Left lung (tissue), 10 donors: ENCODE data around the gene TPCN1. TPM values are rescaled to one million over a fixed set of nuclear protein-coding genes. Genes with fewer than 3 reads are reported as not detected.

Experiments
- ATAC-seq: fragments of 200-7000 bp; cut with Tn5 transposase; one replicate; pipeline ENCODE4 v1.9.1; 2020; ENCODE audit warnings: moderate library complexity
- DNase-seq, 4 donors: peaks; one replicate each; pipeline ENCODE4 v3.0.0-alpha.2; 2013 to 2020
- H3K27ac ChIP-seq, 2 donors: fragments of 200-600 bp; sonication (generic) in 1 of 2; one replicate each; pipeline versions ENCODE4 v1.5.0 to v1.8.0; 2020 to 2021
- H3K27me3 ChIP-seq, 2 donors: fragments of 200-600 bp; sonication (generic) in 1 of 2; one replicate each; pipeline versions ENCODE4 v1.5.0 to v1.8.0; 2020 to 2021
- H3K36me3 ChIP-seq, 2 donors: fragments of 200-600 bp; sonication (generic) in 1 of 2; one replicate each; pipeline versions ENCODE4 v1.5.0 to v1.8.0; 2020 to 2021
- H3K4me1 ChIP-seq, 2 donors: fragments of 200-600 bp; one replicate each; pipeline ENCODE4 v1.8.0; 2021
- H3K4me3 ChIP-seq, 2 donors: fragments of 200-600 bp; sonication (generic) in 1 of 2; one replicate each; pipeline versions ENCODE4 v1.5.0 to v1.8.0; 2020 to 2021; ENCODE audit warnings: mild to moderate bottlenecking in 1 of 2
- H3K9me3 ChIP-seq, 2 donors: fragments of 200-600 bp; sonication (generic) in 1 of 2; one replicate each; pipeline versions ENCODE4 v1.5.0 to v1.8.0; 2020 to 2021
- CTCF ChIP-seq, 2 donors: fragments of 200-600 bp; sonication (generic) in 1 of 2; IDR thresholded peaks; one replicate each; pipeline versions ENCODE4 v1.5.0 to v1.8.0; 2021; ENCODE audit warnings: antibody characterized with exemption in 2 of 2
- intact Hi-C, 2 donors: fragments of 100-400 bp; cut with DNase I; formaldehyde crosslinking; loops; one replicate each; pipeline versions ENCODE4 v1.11.2 to v1.14.2; 2022
- polyA plus RNA-seq, 6 donors: library from polyadenylated mRNA; unstranded; fragments of 120-200 nt; gene quantifications; one replicate each; pipeline ENCODE4 v1.2.1, GENCODE V29; 2013; ENCODE audit not compliant: insufficient read length in 6 of 6
- total RNA-seq, 2 donors: library from RNA; stranded (reverse); fragmentation: NEBNext Ultra II Directional; extraction: Animal tissue kit (Norgen Biotek cat#: 25700); gene quantifications; one replicate each; pipeline ENCODE4 v1.2.1, GENCODE V29; 2021
- donor health status: DM: no; HTN: yes; CAD: no.
- donor health status: DM: no; HTN: no; CAD: no.

TPCN1 gene
- total and polyA plus RNA-seq, 8 donors, result 24.7 to 54.1 (median 34.8) TPM

DNA sequence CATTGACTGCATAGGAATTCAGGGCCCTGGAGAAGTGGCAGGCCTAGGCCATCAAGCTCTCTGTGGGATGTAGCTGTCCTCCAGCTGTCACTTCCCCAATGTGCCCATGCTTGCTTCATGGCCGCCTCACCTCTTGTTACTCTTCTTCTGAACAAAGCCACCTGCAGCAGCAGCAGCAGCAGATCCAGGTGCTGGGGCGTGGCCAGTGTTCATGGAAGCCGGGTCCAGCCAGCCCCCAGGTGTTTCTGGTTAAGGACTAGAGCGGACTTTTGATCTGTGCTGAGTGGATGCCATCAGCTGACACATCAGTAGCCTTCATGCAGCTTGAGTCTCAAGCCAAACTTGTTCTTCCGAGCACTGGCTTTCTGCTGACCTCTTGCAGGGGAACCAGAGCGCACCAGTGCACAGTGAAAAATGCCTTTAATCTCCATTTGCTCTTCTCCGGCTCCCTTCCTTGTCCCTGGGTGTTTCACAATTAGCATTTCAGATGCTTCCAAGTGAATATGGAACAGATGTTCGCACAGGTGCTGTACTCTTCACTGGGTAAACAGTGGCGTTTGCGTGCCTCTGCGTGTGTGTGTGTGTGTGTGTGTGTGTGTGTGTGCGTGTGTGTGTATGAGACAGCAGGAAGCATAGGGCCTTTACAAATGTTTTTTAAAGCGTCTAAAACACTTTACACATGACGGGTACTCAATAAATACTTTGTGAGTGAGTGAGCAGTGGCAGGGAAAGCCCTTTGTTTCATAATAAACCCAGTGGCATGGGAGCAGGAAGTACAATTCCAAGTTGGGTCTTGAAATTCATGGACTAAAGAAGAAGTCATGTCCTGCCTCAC lies 20.1 kb downstream of the TPCN1 start:
- DNase-seq (no peak), ATAC-seq (peak; percentile 54)
- peaks cover 48 to 96% of the 10 kb centered on the region in 2 donors for H3K4me1 ChIP-seq
- no peak for TF ChIP-seq CTCF (IDR thresholded peaks at IDR 0.05)
- intact Hi-C loops, result no loop called here
- H3K27me3 ChIP-seq, result no peaks in the 10 kb centered on the region
- H3K27ac ChIP-seq, result peak overlapping the region; percentile 69 to 84
- H3K4me3 ChIP-seq, result no peak overlapping the region
- H3K9me3 ChIP-seq, result no peaks in the 10 kb centered on the region
- peaks cover 0 to 5% of the 10 kb centered on the region in 2 donors for H3K36me3 ChIP-seq

DNA sequence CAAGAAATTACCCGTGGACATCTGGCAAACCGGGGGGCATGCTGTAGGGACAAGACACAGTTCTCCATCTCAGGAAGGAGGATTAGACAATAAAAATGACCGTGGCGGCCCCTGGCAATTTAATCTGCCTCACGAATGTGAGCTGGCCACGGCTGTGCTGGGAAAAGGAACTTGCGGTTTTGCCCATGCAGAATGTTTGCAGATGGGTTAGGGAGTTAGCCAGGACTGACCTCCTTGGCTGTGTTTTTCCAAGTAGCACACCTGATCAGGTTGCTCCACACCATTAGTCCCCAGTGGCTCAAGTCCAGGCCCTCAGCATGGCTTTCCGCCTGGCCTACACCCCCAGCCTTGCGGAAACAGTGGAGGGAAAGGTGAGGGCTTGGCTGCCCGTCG lies 20.8 kb downstream of the TPCN1 start:
- ATAC-seq (peak; percentile 59), DNase-seq (peak in 1 of 4 donors; percentile 65)

DNA sequence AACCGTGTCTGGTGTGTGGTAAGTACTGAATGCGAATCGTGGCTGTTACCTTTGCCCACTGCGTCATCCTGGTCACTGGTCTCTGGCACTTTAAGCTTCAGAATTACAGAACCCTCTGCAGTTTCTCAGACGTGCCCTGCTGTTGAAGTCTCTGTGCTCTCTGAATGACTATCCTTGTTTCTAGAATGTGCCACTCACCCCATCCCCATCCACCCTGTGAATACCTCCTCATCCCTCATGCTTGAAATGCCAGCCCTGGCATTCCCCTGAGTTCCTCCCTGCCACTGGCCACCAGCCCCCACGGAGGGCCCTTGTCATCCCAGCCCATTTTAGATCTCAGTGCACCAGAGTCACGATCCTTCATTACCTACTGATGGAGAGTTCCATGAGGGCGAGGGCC lies 21.3 kb downstream of the TPCN1 start:
- Histone ChIP-seq H3K4me3 (no peak overlapping the region), H3K27me3 (no peaks in the 10 kb centered on the region), H3K9me3 (no peaks in the 10 kb centered on the region), H3K4me1 (peaks cover 53 to 96% of the 10 kb centered on the region in 2 donors), H3K36me3 (peaks cover 0 to 5% of the 10 kb centered on the region in 2 donors), H3K27ac (peak overlapping the region; percentile 69 to 84)
- DNase-seq, result no peak
- intact Hi-C loops, result no loop called here
- ATAC-seq, result no peak
- TF ChIP-seq CTCF (IDR thresholded peaks at IDR 0.05), result no peak

More for the DNA sequence above, 20.8 kb downstream of the TPCN1 start:
- intact Hi-C loops, result no loop called here
- Histone ChIP-seq H3K27me3 (no peaks in the 10 kb centered on the region), H3K4me1 (peaks cover 55 to 96% of the 10 kb centered on the region in 2 donors), H3K27ac (peak overlapping the region; percentile 69 to 84), H3K4me3 (no peak overlapping the region), H3K9me3 (no peaks in the 10 kb centered on the region), H3K36me3 (peaks cover 0 to 5% of the 10 kb centered on the region in 2 donors)
- no peak for TF ChIP-seq CTCF (IDR thresholded peaks at IDR 0.05)

DNA sequence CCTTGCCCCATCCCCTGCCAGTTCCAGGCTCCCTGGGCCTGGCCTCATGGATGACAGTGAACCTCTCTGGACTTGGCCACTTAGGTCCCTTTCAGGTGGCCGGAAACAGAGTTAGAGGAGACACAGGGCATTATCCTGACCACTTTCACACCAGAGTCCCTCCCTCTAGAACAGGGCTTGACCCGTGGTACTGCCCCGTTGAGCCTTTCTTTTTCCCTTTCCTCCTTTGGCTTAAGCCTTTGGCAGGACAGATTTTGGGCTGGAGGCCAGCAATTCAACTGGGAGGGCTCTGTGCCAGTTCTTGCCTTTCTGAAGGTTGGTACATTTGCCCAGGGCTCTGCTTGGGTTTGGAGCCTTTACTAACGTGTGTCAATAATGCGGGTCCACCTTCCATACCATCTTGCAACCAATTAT lies 22.8 kb downstream of the TPCN1 start:
- H3K27ac ChIP-seq, result peak overlapping the region; percentile 13 to 60
- ATAC-seq, result peak; percentile 6
- intact Hi-C loops, result no loop called here
- H3K27me3 ChIP-seq, result no peaks in the 10 kb centered on the region
- TF ChIP-seq CTCF (IDR thresholded peaks at IDR 0.05), result no peak
- H3K36me3 ChIP-seq, result peaks cover 0 to 6% of the 10 kb centered on the region in 2 donors
- no peaks in the 10 kb centered on the region for H3K9me3 ChIP-seq
- H3K4me3 ChIP-seq, result no peak overlapping the region
- peaks cover 52 to 82% of the 10 kb centered on the region in 2 donors for H3K4me1 ChIP-seq
- DNase-seq, result peak in 1 of 4 donors; percentile 49

DNA sequence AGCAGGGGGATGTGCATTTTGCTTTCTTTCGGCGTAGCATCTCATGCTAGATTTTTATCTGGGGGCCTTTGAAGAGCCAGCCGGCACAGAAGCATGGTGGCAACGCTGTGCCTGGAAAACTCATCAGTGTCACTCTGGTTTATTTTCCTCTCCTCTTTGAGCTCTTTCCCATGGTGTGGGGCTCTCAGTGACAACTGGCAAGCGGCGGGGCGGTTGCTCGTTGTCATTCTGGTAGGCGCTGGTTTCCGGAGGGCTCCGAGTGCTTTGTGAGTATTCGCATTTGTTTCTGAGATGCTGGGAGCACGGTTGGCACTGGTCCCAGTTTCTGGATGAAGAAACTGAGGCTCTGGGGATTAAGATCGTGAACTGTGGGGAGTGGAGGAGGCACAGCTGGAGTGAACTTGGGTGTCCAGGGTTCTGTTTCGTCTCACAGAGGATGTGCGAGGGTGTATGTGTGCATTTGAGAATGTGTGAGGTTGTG lies 23.3 kb downstream of the TPCN1 start:
- Histone ChIP-seq H3K27ac (peak overlapping the region in 1 of 2 donors; percentile 60), H3K9me3 (no peaks in the 10 kb centered on the region), H3K4me3 (no peak overlapping the region), H3K36me3 (peaks cover 0 to 10% of the 10 kb centered on the region in 2 donors), H3K4me1 (peaks cover 49 to 77% of the 10 kb centered on the region in 2 donors), H3K27me3 (no peaks in the 10 kb centered on the region)
- TF ChIP-seq CTCF (IDR thresholded peaks at IDR 0.05), result no peak
- intact Hi-C loops, result no loop called here
- DNase-seq, result peak in 1 of 4 donors; percentile 55
- ATAC-seq, result no peak
